Renal cortex interstitium (tissue), 11 donors: ENCODE results near the gene TMEM255B. TPM values are rescaled to one million over a fixed set of nuclear protein-coding genes. Genes with fewer than 3 reads are reported as not detected.
A peak's percentile ranks its signal among the peaks of the same experiment; 100 is the strongest.

Experiments used
- DNase-seq, 11 donors: peaks; one replicate each; pipeline ENCODE4 v3.0.0-alpha.2; 2013; ENCODE audit warnings: low read depth in 9 of 11, low spot score in 4 of 11; ENCODE audit errors: extremely low read depth in 1 of 11
- polyA plus RNA-seq, 3 donors: library from polyadenylated mRNA; unstranded; fragments of 120-200 nt; gene quantifications; one replicate each; pipeline ENCODE4 v1.2.1, GENCODE V29; 2013; ENCODE audit not compliant: insufficient read length in 3 of 3

TMEM255B gene
- polyA plus RNA-seq, 3 donors, result 4.9 to 10.7 (median 7.0) TPM

- no peak for DNase-seq
These were observed 91.1 kb downstream of the TMEM255B start for GRCh38 chr13:113849981-113850721.

- no peak for DNase-seq
These were observed 91.9 kb downstream of the TMEM255B start for GRCh38 chr13:113850722-113851479.

- DNase-seq, result no peak
These were observed 92.4 kb downstream of the TMEM255B start for GRCh38 chr13:113851480-113851803.

GRCh38 chr13:113851826-113852535, 93.0 kb downstream of the TMEM255B start:
- no peak for DNase-seq

GRCh38 chr13:113852536-113853517, 93.8 kb downstream of the TMEM255B start:
- DNase-seq, result no peak

- DNase-seq, result peak in 1 of 11 donors; percentile 29
These were observed 94.7 kb downstream of the TMEM255B start for GRCh38 chr13:113853518-113854237.

- no peak for DNase-seq
These were observed 95.4 kb downstream of the TMEM255B start for GRCh38 chr13:113854238-113855011.

GRCh38 chr13:113855012-113855921, 96.2 kb downstream of the TMEM255B start:
- DNase-seq, result no peak

- no peak for DNase-seq
These were observed 97.1 kb downstream of the TMEM255B start for GRCh38 chr13:113855931-113856715.

GRCh38 chr13:113856716-113857065, 97.7 kb downstream of the TMEM255B start:
- DNase-seq, result no peak

- no peak for DNase-seq
These were observed 98.6 kb downstream of the TMEM255B start for GRCh38 chr13:113857531-113858195.

GRCh38 chr13:113859311-113860050, 100.5 kb downstream of the TMEM255B start:
- no peak for DNase-seq

- no peak for DNase-seq
These were observed 101.1 kb downstream of the TMEM255B start for GRCh38 chr13:113860051-113860664.
